Activated T-cell treated with anti-CD3 and anti-CD28 coated beads, Interleukin-2, amount 50 U/mL, for 72 hours (primary cell): ENCODE measurements around the gene INSL3. TPM values are rescaled to one million over a fixed set of nuclear protein-coding genes. Genes with fewer than 3 reads are reported as not detected.
"Not testable (repeated sequence)": the region's sequence is repeated elsewhere in the genome, so short reads cannot be mapped to it uniquely, and the experiment has no call there.

Experiments used
- ATAC-seq, 2 donors: fragments of 150-1000 bp; cut with Tn5 transposase; replicated peaks in 1 of 2; 2 replicates each; pipeline ENCODE4 v1.10.0; 2021; ENCODE audit warnings: moderate library complexity in 2 of 2, mild to moderate bottlenecking in 1 of 2
- DNase-seq, 2 donors: peaks; one replicate each; pipeline ENCODE4 v3.0.0; 2021 to 2022; ENCODE audit warnings: mixed read lengths in 1 of 2
- H3K27ac Mint-ChIP-seq: one replicate; pipeline ENCODE4 v1.8.0; 2022; ENCODE audit warnings: mild to moderate bottlenecking, moderate library complexity, mixed read lengths
- H3K27me3 Mint-ChIP-seq: one replicate; pipeline ENCODE4 v1.8.0; 2022; ENCODE audit warnings: low read depth, mixed read lengths
- H3K36me3 Mint-ChIP-seq, 2 donors: one replicate each; pipeline ENCODE4 v1.8.0; 2022; ENCODE audit warnings: mixed read lengths in 2 of 2, mild to moderate bottlenecking in 1 of 2; ENCODE audit not compliant: insufficient read depth in 2 of 2
- H3K4me1 Mint-ChIP-seq: one replicate; pipeline ENCODE4 v1.8.0; 2022; ENCODE audit warnings: low read depth, mixed read lengths
- H3K4me3 Mint-ChIP-seq, 2 donors: one replicate each; pipeline ENCODE4 v1.8.0; 2022; ENCODE audit warnings: mild to moderate bottlenecking in 2 of 2, mixed read lengths in 2 of 2, moderate library complexity in 2 of 2
- H3K9me3 Mint-ChIP-seq, 2 donors: one replicate each; pipeline ENCODE4 v1.8.0; 2022; ENCODE audit warnings: mixed read lengths in 2 of 2
- total RNA-seq, 2 donors: library from RNA; stranded (reverse); gene quantifications; one replicate each; pipeline ENCODE4 v1.2.3, GENCODE V29; 2022

INSL3 gene
- total RNA-seq, 2 donors from 2014 or later = 6.8 to 12.5 TPM

DNA sequence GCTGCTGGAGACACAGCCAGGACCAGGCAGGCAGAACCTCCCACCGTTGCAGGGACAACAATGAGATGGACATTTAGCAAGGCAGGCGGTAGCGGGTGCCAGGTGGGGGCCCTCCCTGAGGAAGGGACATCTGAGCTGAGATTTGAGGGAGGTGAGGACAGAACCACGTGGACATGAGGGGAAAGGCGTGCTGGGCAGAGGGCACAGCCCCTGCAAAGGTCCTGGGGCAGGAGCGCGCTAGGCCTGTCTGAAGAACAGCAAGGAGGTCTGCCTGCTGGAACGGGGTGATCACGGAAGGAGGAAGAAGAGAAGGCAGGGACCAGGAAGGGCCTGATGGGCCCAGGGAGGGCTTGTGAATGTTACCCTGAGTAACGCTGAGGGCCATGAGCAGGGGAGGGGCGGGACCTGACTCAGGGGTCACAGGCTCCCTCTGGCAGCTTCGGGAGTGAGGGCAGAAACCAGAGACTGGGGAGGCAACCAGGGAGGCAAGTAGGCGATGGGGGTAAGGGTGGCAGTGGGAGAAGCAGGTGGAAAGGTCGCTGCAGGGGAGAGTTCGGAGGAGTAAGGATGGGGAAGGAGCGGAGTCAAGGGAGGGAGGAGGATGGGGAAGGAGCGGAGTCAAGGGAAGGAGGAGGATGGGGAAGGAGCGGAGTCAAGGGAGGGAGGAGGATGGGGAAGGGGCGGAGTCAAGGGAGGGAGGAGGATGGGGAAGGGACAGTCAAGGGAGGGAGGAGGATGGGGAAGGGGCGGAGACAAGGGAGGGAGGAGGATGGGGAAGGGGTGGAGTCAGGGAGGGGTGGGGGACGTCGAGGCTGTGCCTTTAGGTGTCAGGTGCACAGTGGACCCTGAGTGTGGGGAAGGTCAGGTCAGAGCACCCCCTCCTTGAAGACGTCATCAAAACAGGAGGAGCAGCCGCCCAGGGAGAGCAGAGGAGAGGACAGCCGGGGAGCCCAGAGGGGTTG is 42.1 kb downstream of the INSL3 start:
- Mint-ChIP-seq H3K4me1 (peaks cover 34% of the 10 kb centered on the region), H3K9me3 (no peaks in the 10 kb centered on the region), H3K36me3 (peaks cover 6 to 17% of the 10 kb centered on the region in 2 donors), H3K4me3 (no peak overlapping the region), H3K27me3 (no peaks in the 10 kb centered on the region), H3K27ac (no peak overlapping the region)
- no peak for ATAC-seq
- no peak for DNase-seq

DNA sequence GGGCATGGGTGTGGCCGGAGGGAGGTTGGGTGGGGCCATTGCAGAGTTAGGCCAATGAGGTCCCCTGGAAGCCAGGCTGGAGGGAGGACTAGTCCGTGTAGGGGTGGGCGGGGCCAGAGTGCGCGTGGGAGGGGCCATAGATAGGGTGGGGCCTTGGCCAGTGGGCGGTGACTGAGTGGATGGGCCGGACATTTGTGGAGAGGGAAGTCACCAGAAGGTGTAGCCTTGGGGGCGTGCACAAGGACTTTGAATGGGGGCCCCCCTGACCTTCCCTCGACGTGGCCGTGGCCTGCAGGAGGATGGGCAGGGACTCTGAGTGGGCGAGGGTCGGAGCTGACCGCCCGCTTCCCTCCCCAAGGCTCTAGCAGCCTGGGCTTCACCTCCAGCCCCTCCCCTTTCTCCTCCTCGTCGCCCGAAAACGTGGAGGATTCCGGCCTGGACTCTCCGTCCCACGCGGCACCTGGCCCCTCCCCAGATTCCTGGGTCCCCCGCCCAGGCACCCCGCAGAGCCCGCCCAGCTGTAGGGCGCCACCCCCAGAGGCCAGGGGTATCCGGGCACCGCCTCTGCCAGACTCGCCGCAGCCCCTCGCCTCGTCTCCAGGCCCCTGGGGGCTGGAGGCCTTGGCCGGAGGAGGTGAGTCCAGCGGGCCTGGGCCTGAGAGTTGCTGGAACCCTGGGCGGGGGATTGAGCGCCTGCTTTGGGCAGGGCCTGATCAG is 42.9 kb downstream of the INSL3 start:
- Mint-ChIP-seq H3K4me1 (peaks cover 34% of the 10 kb centered on the region), H3K4me3 (no peak overlapping the region), H3K27ac (no peak overlapping the region), H3K27me3 (no peaks in the 10 kb centered on the region), H3K36me3 (peaks cover 8 to 17% of the 10 kb centered on the region in 2 donors), H3K9me3 (no peaks in the 10 kb centered on the region)
- peak in 1 of 2 donors; percentile 38 for ATAC-seq
- DNase-seq = peak; percentile 45 to 51

GRCh38 chr19:17777840-17778239 is 43.5 kb downstream of the INSL3 start:
- not testable (repeated sequence) for ATAC-seq, H3K4me3 Mint-ChIP-seq, H3K27me3 Mint-ChIP-seq, DNase-seq, H3K9me3 Mint-ChIP-seq, H3K27ac Mint-ChIP-seq
- peaks cover 9 to 19% of the 10 kb centered on the region in 2 donors for H3K36me3 Mint-ChIP-seq
- H3K4me1 Mint-ChIP-seq = peaks cover 34% of the 10 kb centered on the region

- Mint-ChIP-seq H3K9me3 (no peaks in the 10 kb centered on the region), H3K27me3 (no peaks in the 10 kb centered on the region), H3K27ac (no peak overlapping the region), H3K4me1 (peaks cover 34% of the 10 kb centered on the region), H3K36me3 (peaks cover 8 to 19% of the 10 kb centered on the region in 2 donors), H3K4me3 (peak overlapping the region in 1 of 2 donors; percentile 6)
- ATAC-seq (peak; percentile 44 to 54), DNase-seq (peak in 1 of 2 donors; percentile 29)
Observed at GRCh38 chr19:17775991-17776803, 45.1 kb downstream of the INSL3 start.

DNA sequence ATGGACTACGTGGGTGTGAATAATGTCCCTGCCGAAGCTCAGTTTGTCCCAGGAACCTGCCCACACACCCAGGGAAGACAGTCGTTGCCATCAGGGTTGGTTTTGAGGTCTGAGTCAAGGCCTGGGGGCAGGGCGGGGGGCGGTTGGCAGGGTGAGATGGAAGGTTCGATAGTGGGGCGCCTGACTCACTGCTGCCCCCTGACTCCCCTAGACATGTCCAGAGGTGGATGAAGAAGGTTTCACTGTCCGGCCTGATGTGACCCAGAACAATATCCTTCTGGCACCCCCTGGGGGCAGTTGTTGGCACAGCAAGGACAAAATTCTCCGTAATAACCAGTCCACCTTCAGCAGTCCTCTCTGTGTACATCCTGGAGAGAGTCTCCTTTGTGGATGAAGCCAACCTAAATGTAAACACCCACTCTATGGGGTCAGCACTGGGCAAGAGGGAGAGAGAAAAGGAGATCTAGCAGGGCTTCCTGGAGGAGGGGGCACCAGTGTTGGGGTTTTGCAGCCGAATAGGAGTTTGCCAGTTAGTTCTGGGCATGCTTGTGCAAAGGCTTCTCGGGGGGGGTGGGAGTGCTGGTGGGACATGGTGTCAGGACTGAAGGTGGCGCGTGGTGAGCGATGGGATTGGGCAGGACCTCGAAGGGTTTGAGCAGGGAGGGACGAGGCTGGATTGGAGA is 45.9 kb downstream of the INSL3 start:
- no peaks in the 10 kb centered on the region for H3K27me3 Mint-ChIP-seq
- H3K27ac Mint-ChIP-seq = no peak overlapping the region
- peaks cover 8 to 25% of the 10 kb centered on the region in 2 donors for H3K36me3 Mint-ChIP-seq
- H3K4me3 Mint-ChIP-seq = no peak overlapping the region
- DNase-seq (peak; percentile 38 to 51), ATAC-seq (no peak)
- H3K4me1 Mint-ChIP-seq = peaks cover 34% of the 10 kb centered on the region
- H3K9me3 Mint-ChIP-seq = no peaks in the 10 kb centered on the region

- DNase-seq (no peak), ATAC-seq (peak in 1 of 2 donors; percentile 23)
- Mint-ChIP-seq H3K4me3 (no peak overlapping the region), H3K9me3 (no peaks in the 10 kb centered on the region), H3K36me3 (peaks cover 14 to 37% of the 10 kb centered on the region in 2 donors), H3K4me1 (peaks cover 22% of the 10 kb centered on the region), H3K27ac (no peak overlapping the region), H3K27me3 (no peaks in the 10 kb centered on the region)
Observed at GRCh38 chr19:17772172-17772571, 49.1 kb downstream of the INSL3 start.

- H3K27me3 Mint-ChIP-seq = no peaks in the 10 kb centered on the region
- peaks cover 14 to 36% of the 10 kb centered on the region in 2 donors for H3K36me3 Mint-ChIP-seq
- ATAC-seq (no peak), DNase-seq (no peak)
- H3K9me3 Mint-ChIP-seq = no peaks in the 10 kb centered on the region
- no peak overlapping the region for H3K4me3 Mint-ChIP-seq
- H3K27ac Mint-ChIP-seq = no peak overlapping the region
- peaks cover 10% of the 10 kb centered on the region for H3K4me1 Mint-ChIP-seq
Observed at GRCh38 chr19:17770613-17771012, 50.7 kb downstream of the INSL3 start.

DNA sequence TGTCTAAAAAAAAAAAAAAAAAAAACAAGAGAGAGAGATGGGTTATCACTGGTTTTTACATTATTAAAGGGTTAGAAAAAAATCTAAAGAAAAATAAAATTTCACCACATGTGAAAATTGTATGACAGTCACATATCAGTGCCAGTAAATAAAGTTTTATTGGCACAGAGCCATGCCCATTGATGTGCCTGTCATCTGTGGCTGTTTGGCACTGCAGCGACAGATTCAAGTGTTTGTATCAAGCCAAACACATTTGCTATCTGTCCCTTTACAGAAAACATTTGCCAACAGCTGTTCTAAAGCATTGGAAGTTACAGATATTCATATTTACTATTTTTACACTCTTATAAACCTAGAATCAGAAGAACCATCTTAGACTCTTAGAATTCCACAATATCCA is 53.8 kb downstream of the INSL3 start:
- H3K36me3 Mint-ChIP-seq = peaks cover 8 to 44% of the 10 kb centered on the region in 2 donors
- DNase-seq (no peak), ATAC-seq (no peak)
- no peaks in the 10 kb centered on the region for H3K9me3 Mint-ChIP-seq
- H3K27me3 Mint-ChIP-seq = no peaks in the 10 kb centered on the region
- H3K4me1 Mint-ChIP-seq = no peaks in the 10 kb centered on the region
- no peak overlapping the region for H3K27ac Mint-ChIP-seq
- no peak overlapping the region for H3K4me3 Mint-ChIP-seq

DNA sequence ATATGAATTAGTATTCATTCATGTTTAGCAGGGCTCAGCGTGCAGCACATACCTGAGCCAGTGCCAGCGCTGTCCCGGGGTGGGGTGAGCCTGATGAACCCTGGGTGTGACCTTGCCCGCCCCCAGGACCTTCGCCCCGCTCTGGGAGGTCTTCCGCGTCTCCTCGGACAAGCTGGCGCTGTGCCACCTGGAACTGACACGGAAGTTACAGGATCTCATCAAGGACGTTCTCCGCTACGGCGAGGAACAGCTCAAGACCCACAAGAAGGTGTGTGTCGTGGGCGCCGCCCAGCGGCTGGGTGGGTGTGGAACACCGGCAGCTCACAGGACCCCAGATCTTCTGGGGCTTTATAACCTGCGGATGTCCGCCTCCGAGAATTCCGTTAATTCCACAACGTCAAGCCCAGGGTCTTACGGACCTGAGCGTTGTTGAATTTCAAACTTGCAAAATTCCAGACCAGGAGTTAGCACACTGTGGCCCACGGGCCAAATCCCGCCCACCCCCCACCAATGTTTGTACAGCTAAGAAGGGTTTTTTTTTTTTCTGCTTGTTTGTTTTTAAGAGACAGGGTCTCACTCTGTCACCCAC is 54.7 kb downstream of the INSL3 start:
- H3K27me3 Mint-ChIP-seq = no peaks in the 10 kb centered on the region
- H3K9me3 Mint-ChIP-seq = no peaks in the 10 kb centered on the region
- H3K4me1 Mint-ChIP-seq = no peaks in the 10 kb centered on the region
- H3K36me3 Mint-ChIP-seq = peaks cover 5 to 39% of the 10 kb centered on the region in 2 donors
- H3K4me3 Mint-ChIP-seq = no peak overlapping the region
- DNase-seq (peak; percentile 37 to 41), ATAC-seq (no peak)
- no peak overlapping the region for H3K27ac Mint-ChIP-seq

Other genes with a start within 250 kb of the INSL3 start
- gene UNC13A, start 133.2 kb downstream of the INSL3 start, total RNA-seq = under 1 TPM; 0.31 to 0.32 TPM
- gene MAP1S, start 102.0 kb downstream of the INSL3 start, total RNA-seq = 10 to 100 TPM; 59.5 to 69.9 TPM
- gene FCHO1, start 70.0 kb downstream of the INSL3 start, total RNA-seq = 10 to 100 TPM; 70.8 to 93.9 TPM
- gene B3GNT3, start 26.4 kb downstream of the INSL3 start, total RNA-seq = under 1 TPM in 1 of 2 donors, not detected in 1; 0.36 TPM
- 100 to 1,000 TPM; 235 to 247 TPM for gene JAK3, start 26.5 kb upstream of the INSL3 start, total RNA-seq
- gene RPL18A, start 38.4 kb upstream of the INSL3 start, total RNA-seq = 1,000 to 10,000 TPM; 2,983 to 3,463 TPM
- 1 to 10 TPM; 2.0 to 3.3 TPM for gene SLC5A5, start 50.4 kb upstream of the INSL3 start, total RNA-seq
- gene CCDC124, start 111.5 kb upstream of the INSL3 start, total RNA-seq = 10 to 100 TPM; 50.1 to 68.1 TPM
- gene KCNN1, start 145.6 kb upstream of the INSL3 start, total RNA-seq = 1 to 10 TPM in 1 of 2 donors, under 1 TPM in 1; 0.69 to 1.2 TPM
- gene ARRDC2, start 186.7 kb upstream of the INSL3 start, total RNA-seq = 10 to 100 TPM; 41.4 to 47.9 TPM